GM23248 (cell line): ENCODE measurements around the gene AVPR2. TPM values are rescaled to one million over a fixed set of nuclear protein-coding genes. Genes with fewer than 3 reads are reported as not detected.

Source experiments
- DNase-seq: peaks from one replicate; pipeline ENCODE4 v3.0.0-alpha.2; 2015
- H2AFZ ChIP-seq: fragments of 200-600 bp; sonication (generic); 2 replicates; pipeline ENCODE4 v1.6.1; 2016; ENCODE audit warnings: antibody characterized with exemption
- H3F3A ChIP-seq: fragments of 200-600 bp; sonication (generic); 2 replicates; pipeline ENCODE4 v1.6.1; 2016; ENCODE audit warnings: mild to moderate bottlenecking, antibody characterized with exemption, mixed run types; ENCODE audit not compliant: insufficient read depth
- H3K27ac ChIP-seq: fragments of 200-600 bp; sonication (generic); 2 replicates; pipeline ENCODE4 v1.5.1; 2016; ENCODE audit warnings: mild to moderate bottlenecking
- H3K27me3 ChIP-seq: fragments of 200-600 bp; sonication (generic); replicated peaks from 2 replicates; pipeline ENCODE4 v1.6.1; 2016; ENCODE audit warnings: mild to moderate bottlenecking; ENCODE audit not compliant: insufficient read depth
- H3K36me3 ChIP-seq: fragments of 200-600 bp; sonication (generic); 2 replicates; pipeline ENCODE4 v1.6.1; 2016; ENCODE audit warnings: low read depth, mild to moderate bottlenecking
- H3K4me1 ChIP-seq: fragments of 200-600 bp; sonication (generic); 2 replicates; pipeline ENCODE4 v1.6.1; 2016; ENCODE audit warnings: mild to moderate bottlenecking; ENCODE audit not compliant: insufficient read depth
- H3K4me2 ChIP-seq: fragments of 200-600 bp; sonication (generic); one replicate; pipeline ENCODE4 v1.6.1; 2016; ENCODE audit warnings: mild to moderate bottlenecking; ENCODE audit not compliant: unreplicated experiment
- H3K4me3 ChIP-seq: fragments of 200-600 bp; sonication (generic); 2 replicates; pipeline ENCODE4 v1.5.1; 2016; ENCODE audit warnings: mild to moderate bottlenecking
- H3K79me2 ChIP-seq: fragments of 200-600 bp; sonication (generic); 2 replicates; pipeline ENCODE4 v1.6.1; 2016; ENCODE audit warnings: mild to moderate bottlenecking; ENCODE audit not compliant: insufficient read depth
- H3K9ac ChIP-seq: fragments of 200-600 bp; sonication (generic); 2 replicates; pipeline ENCODE4 v1.6.1; 2016; ENCODE audit warnings: mild to moderate bottlenecking
- H3K9me2 ChIP-seq: fragments of 200-600 bp; sonication (generic); 2 replicates; pipeline ENCODE4 v1.6.1; 2016; ENCODE audit warnings: mixed run types, mild to moderate bottlenecking, moderate library complexity; ENCODE audit not compliant: insufficient read depth
- H3K9me3 ChIP-seq: fragments of 200-600 bp; sonication (generic); one replicate; pipeline ENCODE4 v1.6.1; 2017; ENCODE audit warnings: low read depth
- H4K20me1 ChIP-seq: fragments of 200-600 bp; sonication (generic); 2 replicates; pipeline ENCODE4 v1.6.0; 2016; ENCODE audit not compliant: insufficient read depth
- EZH2 ChIP-seq: fragments of 200-600 bp; sonication (generic); IDR thresholded peaks from 2 replicates; pipeline ENCODE4 v1.6.1; 2018; ENCODE audit warnings: antibody characterized with exemption, mild to moderate bottlenecking; ENCODE audit not compliant: insufficient read depth, poor library complexity, severe bottlenecking
- EZH2phosphoT487 ChIP-seq: fragments of 200-600 bp; sonication (generic); IDR thresholded peaks from 2 replicates; pipeline ENCODE4 v1.6.1; 2018; ENCODE audit warnings: antibody characterized with exemption, moderate library complexity, mild to moderate bottlenecking, low read depth; ENCODE audit not compliant: insufficient read depth
- WGBS, 2 experiments: methylation state at CpG; one replicate each; pipeline ENCODE4 v1.1.6; 2015 to 2017; ENCODE audit warnings: low lambda C conversion rate in 2 of 2, low coverage in 1 of 2; ENCODE audit errors: missing lambda C conversion rate in 2 of 2; 5-methylcytosine and 5-hydroxymethylcytosine counted together
- in situ Hi-C: fragments of 300-500 bp; cut with MboI; formaldehyde crosslinking; loops from 2 replicates; pipeline ENCODE4 v1.15.0; 2020
- polyA plus RNA-seq: library from polyadenylated mRNA; unstranded; fragments of >200 nt; fragmentation: Nextera tagmentation; extraction: Ambion mirVana; gene quantifications from 2 replicates; pipeline ENCODE4 v1.2.1, GENCODE V29; 2016
- total RNA-seq: library from RNA; depleted of rRNA; stranded (reverse); fragments of >200 nt; shearing (Covaris generic); gene quantifications from 2 replicates; pipeline ENCODE4 v1.2.3, GENCODE V29; 2014; rRNA removed

Gene AVPR2
- total RNA-seq (not detected in 2 replicates), polyA plus RNA-seq (not detected in 2 replicates)

DNA sequence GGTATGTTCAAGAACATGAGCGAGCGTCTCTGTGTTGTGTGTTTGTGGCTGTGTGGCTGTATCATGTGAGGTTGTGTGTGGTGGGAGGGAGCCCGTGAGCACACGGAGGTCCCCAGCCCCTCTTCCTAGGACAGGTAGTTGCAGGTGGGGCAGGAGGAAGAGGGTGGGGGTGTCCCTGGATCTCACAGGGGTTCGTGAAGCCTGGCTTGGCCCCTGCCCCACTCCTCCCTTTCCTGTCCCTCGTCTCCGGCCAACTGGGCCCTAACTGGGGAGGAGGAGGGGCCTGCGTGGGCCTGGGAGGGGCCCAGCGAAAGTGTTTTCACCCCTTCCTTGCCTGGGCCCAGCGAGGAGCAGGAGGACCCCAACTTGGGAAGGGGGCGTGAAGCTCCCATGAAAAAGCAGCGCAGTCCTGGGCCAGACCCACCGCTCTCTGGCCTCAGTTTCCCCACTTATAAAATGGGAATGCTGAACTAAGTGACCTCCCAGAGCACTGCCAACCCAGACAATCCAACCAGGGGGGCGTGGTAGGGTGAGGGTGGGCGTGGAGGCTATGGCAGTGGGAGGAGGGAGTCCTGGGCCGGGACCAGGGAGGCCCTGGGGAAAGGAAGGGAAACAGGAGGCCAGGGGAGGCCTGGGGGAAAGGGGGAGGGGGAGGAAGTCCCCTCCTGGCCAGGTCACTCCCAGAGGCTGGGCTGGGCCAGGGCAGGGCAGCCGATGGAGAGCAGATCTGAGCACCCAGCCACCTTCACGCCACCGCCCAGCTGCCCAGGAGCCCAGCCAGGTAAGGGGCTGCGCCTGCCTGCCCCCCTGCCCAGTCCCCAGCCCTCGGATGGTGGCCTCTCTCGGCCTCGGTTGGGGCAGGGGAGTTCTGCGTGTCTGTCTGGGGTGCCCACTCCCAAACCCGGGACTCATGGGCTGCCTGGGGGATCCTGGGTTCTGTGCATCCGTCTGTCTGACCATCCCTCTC lies at the start of gene AVPR2:
TSS of gene AVPR2 (plus strand) at position 683 of the 967 bp plus-strand sequence. CDS start 473 bp downstream, outside the sequence.
- no peak within 1 kb of the TSS for H3K9ac ChIP-seq
- 0 out of 2 replicates have a peak, but pooled peaks cover 3% of the 10 kb centered on the region for H3K4me1 ChIP-seq
- in situ Hi-C loops: no loop called here
- H2AFZ ChIP-seq: no peak within 1 kb of the TSS
- H3K79me2 ChIP-seq: no peaks in the 10 kb centered on the region
- H3K36me3 ChIP-seq: no peaks in the 10 kb centered on the region
- H3K9me3 ChIP-seq: no peaks in the 10 kb centered on the region
- TF ChIP-seq EZH2phosphoT487 (no peak), EZH2 (no peak)
- no peaks in the 10 kb centered on the region for H4K20me1 ChIP-seq
- no peak within 1 kb of the TSS for H3K27ac ChIP-seq
- H3K9me2 ChIP-seq: no peaks in the 10 kb centered on the region
- no peaks in the 10 kb centered on the region for H3K27me3 ChIP-seq
- no peak within 1 kb of the TSS for H3K4me2 ChIP-seq
- no peaks in the 10 kb centered on the region for H3F3A ChIP-seq
- H3K4me3 ChIP-seq: no peak within 1 kb of the TSS
- DNase-seq: no peak
- WGBS, 2 experiments: 40 to 43% methylated on average over 4 to 11 of the region's 26 CpGs

DNA sequence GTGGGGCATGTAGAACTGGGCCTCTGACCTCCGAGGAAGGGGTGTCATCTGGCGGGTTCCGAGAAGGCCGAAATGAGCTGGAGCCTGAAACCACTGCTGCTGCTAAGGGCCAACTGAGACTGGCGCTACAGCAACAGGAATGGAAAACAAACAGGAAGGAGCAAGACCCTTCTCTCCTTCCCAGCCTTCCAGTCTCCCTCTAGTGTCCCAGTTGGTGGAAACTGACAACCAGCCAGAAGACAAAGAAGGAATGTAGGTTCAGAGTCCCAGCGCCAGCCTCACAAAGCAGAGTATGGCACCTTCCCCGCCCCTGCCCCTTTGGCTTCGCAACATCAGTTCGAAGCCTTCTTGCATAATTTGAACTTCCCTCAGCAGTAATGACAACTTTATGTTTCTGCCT lies 49.8 kb upstream of the AVPR2 start:
- in situ Hi-C loops: no loop called here
- H3K36me3 ChIP-seq: no peaks in the 10 kb centered on the region
- no peaks in the 10 kb centered on the region for H3K9me2 ChIP-seq
- H3K4me1 ChIP-seq: no peaks in the 10 kb centered on the region
- H3K79me2 ChIP-seq: no peaks in the 10 kb centered on the region
- H3K4me3 ChIP-seq: no peak overlapping the region
- H4K20me1 ChIP-seq: no peaks in the 10 kb centered on the region
- H3K27me3 ChIP-seq: no peaks in the 10 kb centered on the region
- H3K9me3 ChIP-seq: no peaks in the 10 kb centered on the region
- DNase-seq: no peak
- H3K9ac ChIP-seq: no peak overlapping the region
- no peaks in the 10 kb centered on the region for H3F3A ChIP-seq
- H3K4me2 ChIP-seq: no peak overlapping the region
- no peak for TF ChIP-seq EZH2
- TF ChIP-seq EZH2phosphoT487: no peak
- H3K27ac ChIP-seq: no peak overlapping the region
- H2AFZ ChIP-seq: no peak overlapping the region
- 61 to 66% methylated on average over 9 of the region's 9 CpGs for WGBS, 2 experiments

DNA sequence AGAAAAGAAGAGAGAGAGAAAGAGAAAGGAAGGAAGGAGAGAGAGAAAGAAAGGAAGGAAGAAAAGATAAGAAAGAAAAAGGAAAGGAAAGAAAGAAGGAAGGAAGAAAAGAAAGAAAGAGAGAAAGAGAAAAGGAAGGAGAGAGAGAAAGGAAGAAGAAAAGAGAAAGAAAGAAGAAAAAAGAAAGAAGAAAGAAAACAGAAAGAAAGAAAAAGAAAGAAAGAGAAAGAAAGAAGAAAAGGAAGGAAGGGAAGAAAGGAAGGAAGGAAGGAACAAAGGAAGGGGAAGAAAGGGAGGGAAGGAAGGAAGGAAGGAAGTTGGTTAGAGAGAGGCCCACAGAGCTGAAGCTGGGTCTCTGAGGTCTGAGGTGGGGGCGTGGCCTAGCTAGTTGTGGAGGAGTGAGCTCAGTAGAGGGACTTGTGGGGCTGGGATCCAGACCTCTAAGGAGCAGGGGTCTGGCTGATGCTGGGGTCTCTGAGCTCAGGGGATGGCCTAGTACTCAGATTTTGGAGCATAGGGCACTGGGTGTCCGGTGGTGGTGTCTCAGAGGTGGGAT lies 47.0 kb upstream of the AVPR2 start:
- no peak overlapping the region for H3K4me2 ChIP-seq
- H3K9me3 ChIP-seq: no peaks in the 10 kb centered on the region
- H4K20me1 ChIP-seq: no peaks in the 10 kb centered on the region
- no peaks in the 10 kb centered on the region for H3F3A ChIP-seq
- no peak for DNase-seq
- no peaks in the 10 kb centered on the region for H3K9me2 ChIP-seq
- no peaks in the 10 kb centered on the region for H3K36me3 ChIP-seq
- no peak overlapping the region for H3K9ac ChIP-seq
- H3K4me3 ChIP-seq: no peak overlapping the region
- no peak overlapping the region for H3K27ac ChIP-seq
- no peak overlapping the region for H2AFZ ChIP-seq
- in situ Hi-C loops: no loop called here
- H3K79me2 ChIP-seq: no peaks in the 10 kb centered on the region
- 38 to 44% methylated on average over 2 of the region's 2 CpGs for WGBS, 2 experiments
- no peaks in the 10 kb centered on the region for H3K27me3 ChIP-seq
- no peak for TF ChIP-seq EZH2phosphoT487
- no peak for TF ChIP-seq EZH2
- H3K4me1 ChIP-seq: no peaks in the 10 kb centered on the region

DNA sequence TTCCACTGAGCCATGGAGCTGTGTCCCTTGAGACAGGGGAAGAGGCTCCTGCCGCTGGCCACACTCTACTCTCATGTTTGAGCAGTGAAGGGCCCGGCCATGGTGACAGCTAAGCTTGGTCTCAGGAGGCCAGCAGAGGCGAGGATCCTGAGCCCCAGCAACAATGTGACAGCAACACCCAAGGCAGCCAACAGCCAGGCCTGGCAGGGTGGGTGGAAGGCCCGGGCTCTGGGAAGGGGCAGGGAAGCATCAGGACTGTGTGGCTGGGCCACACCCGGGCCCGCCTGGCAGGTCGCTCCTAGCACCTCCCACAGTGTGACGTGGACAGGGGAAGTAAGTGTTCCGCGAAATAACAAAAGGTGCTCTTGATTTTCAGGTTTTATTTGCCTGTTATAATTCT lies 43.3 kb upstream of the AVPR2 start:
- DNase-seq: no peak
- no peak for TF ChIP-seq EZH2phosphoT487
- no peak for TF ChIP-seq EZH2
- in situ Hi-C loops: no loop called here
- no peaks in the 10 kb centered on the region for H3K9me3 ChIP-seq
- no peak overlapping the region for H3K4me2 ChIP-seq
- H3K27ac ChIP-seq: no peak overlapping the region
- H3K79me2 ChIP-seq: no peaks in the 10 kb centered on the region
- 65 to 71% methylated on average over 4 to 7 of the region's 10 CpGs for WGBS, 2 experiments
- no peak overlapping the region for H3K9ac ChIP-seq
- H3F3A ChIP-seq: no peaks in the 10 kb centered on the region
- H3K27me3 ChIP-seq: no peaks in the 10 kb centered on the region
- no peaks in the 10 kb centered on the region for H3K9me2 ChIP-seq
- H4K20me1 ChIP-seq: no peaks in the 10 kb centered on the region
- no peaks in the 10 kb centered on the region for H3K4me1 ChIP-seq
- H3K4me3 ChIP-seq: no peak overlapping the region
- H3K36me3 ChIP-seq: no peaks in the 10 kb centered on the region
- no peak overlapping the region for H2AFZ ChIP-seq
